H1 (cell line): Measurements from ENCODE around the gene MAP3K13. TPM values are rescaled to one million over a fixed set of nuclear protein-coding genes. Genes with fewer than 3 reads are reported as not detected.

Experiments used
- CTCF ChIA-PET: fragments of 300-600 bp; sonication (Branson Sonifier 250); formaldehyde crosslinking; loops from one replicate; lab custom pipeline; 2021; ENCODE audit not compliant: partially characterized antibody; lab: Charles Lee
- POLR2A ChIA-PET: fragments of 300-600 bp; sonication (Branson Sonifier 250); formaldehyde crosslinking; loops from one replicate; lab custom pipeline; 2021; ENCODE audit warnings: inconsistent platforms; ENCODE audit not compliant: partially characterized antibody; lab: Charles Lee
- DNase-seq, 2 experiments: peaks; one replicate each; pipeline versions ENCODE4 v3.0.0 to v3.0.0-alpha.2; 2010 to 2022; ENCODE audit warnings: low spot score in 2 of 2, low read depth in 1 of 2, mixed read lengths in 1 of 2
- FAIRE-seq: peaks from 2 replicates; lab custom pipeline; 2011; peaks lifted over from hg19 to GRCh38; lab: Jason Lieb, UNC
- H2AFZ ChIP-seq: 2 replicates; pipeline ENCODE4 v1.8.1; 2012; ENCODE audit warnings: low read length, inconsistent platforms
- H2AK5ac ChIP-seq: 2 replicates; pipeline ENCODE4 v1.6.1; 2013; ENCODE audit warnings: low read depth, low read length
- H2BK120ac ChIP-seq: replicated peaks from 2 replicates; pipeline ENCODE3; 2013; ENCODE audit warnings: low read depth, low read length, inconsistent platforms
- H2BK12ac ChIP-seq: 2 replicates; pipeline ENCODE4 v1.6.1; 2013; ENCODE audit warnings: low read depth, low read length
- H2BK15ac ChIP-seq: 2 replicates; pipeline ENCODE4 v1.6.1; 2013; ENCODE audit warnings: low read length
- H2BK20ac ChIP-seq: 2 replicates; pipeline ENCODE4 v1.6.1; 2013; ENCODE audit warnings: low read length
- H2BK5ac ChIP-seq: 2 replicates; pipeline ENCODE4 v1.6.1; 2013; ENCODE audit warnings: low read depth, low read length
- H3K14ac ChIP-seq: 2 replicates; pipeline ENCODE4 v1.6.1; 2013; ENCODE audit warnings: inconsistent platforms; ENCODE audit not compliant: insufficient read length
- H3K18ac ChIP-seq: 2 replicates; pipeline ENCODE4 v1.6.1; 2013; ENCODE audit warnings: low read length; ENCODE audit errors: extremely low read depth
- H3K23ac ChIP-seq: 2 replicates; pipeline ENCODE4 v1.6.1; 2013; ENCODE audit warnings: inconsistent platforms; ENCODE audit not compliant: insufficient read length
- H3K23me2 ChIP-seq: 2 replicates; pipeline ENCODE4 v1.6.1; 2013; ENCODE audit warnings: low read depth, low read length
- H3K27ac ChIP-seq: 2 replicates; pipeline ENCODE4 v1.6.1; 2011; ENCODE audit warnings: low read depth, low read length, inconsistent platforms
- H3K27me3 ChIP-seq, 4 experiments: replicated peaks in 1 of 4; 1 replicate in 1 of 4; 2 replicates in 3 of 4; pipeline versions ENCODE4 v1.6.1 to v1.8.1; 2011 to 2013; ENCODE audit warnings: low read length in 3 of 4, mild to moderate bottlenecking in 3 of 4, inconsistent platforms in 2 of 4, mixed read lengths in 2 of 4, moderate library complexity in 1 of 4; ENCODE audit not compliant: control insufficient read depth in 3 of 4, insufficient read depth in 3 of 4; ENCODE audit errors: extremely low read depth in 1 of 4
- H3K36me3 ChIP-seq, 4 experiments: 2 replicates each; pipeline versions ENCODE4 v1.6.1 to v1.8.1; 2011 to 2013; ENCODE audit warnings: mild to moderate bottlenecking in 4 of 4, low read length in 3 of 4, moderate library complexity in 2 of 4, control low read depth in 1 of 4, inconsistent platforms in 1 of 4; ENCODE audit not compliant: insufficient read depth in 4 of 4, control insufficient read depth in 2 of 4
- H3K4ac ChIP-seq: replicated peaks from 2 replicates; pipeline ENCODE3; 2013; ENCODE audit warnings: low read length, low read depth, mixed read lengths, inconsistent platforms; ENCODE audit not compliant: insufficient read length
- H3K4me1 ChIP-seq, 4 experiments: replicated peaks in 1 of 4; 1 replicate in 1 of 4; 2 replicates in 3 of 4; pipeline versions ENCODE4 v1.6.1 to v1.8.1; 2011 to 2013; ENCODE audit warnings: low read length in 3 of 4, inconsistent platforms in 2 of 4, mixed read lengths in 1 of 4; ENCODE audit not compliant: insufficient read depth in 4 of 4, control insufficient read depth in 3 of 4
- H3K4me2 ChIP-seq, 2 experiments: 2 replicates each; pipeline versions ENCODE4 v1.6.1 to v1.8.1; 2011 to 2013; ENCODE audit warnings: low read depth in 2 of 2, low read length in 2 of 2, control low read depth in 1 of 2, inconsistent platforms in 1 of 2, mild to moderate bottlenecking in 1 of 2; ENCODE audit not compliant: insufficient read depth in 1 of 2
- H3K4me3 ChIP-seq, 4 experiments: fragments of 200-600, 300-600 bp in 1 of 4; sonication (generic), shearing (Covaris generic), sonication (Bioruptor Twin) in 1 of 4; 2 replicates each; pipeline versions ENCODE4 v1.5.1 to v1.8.1; 2011 to 2016; ENCODE audit warnings: low read length in 4 of 4, low read depth in 3 of 4, control low read depth in 2 of 4, inconsistent platforms in 2 of 4, mild to moderate bottlenecking in 2 of 4, mixed read lengths in 1 of 4, moderate library complexity in 1 of 4; ENCODE audit not compliant: insufficient read depth in 2 of 4; ENCODE audit errors: extremely low read depth in 1 of 4
- H3K56ac ChIP-seq: replicated peaks from 2 replicates; pipeline ENCODE3; 2013; ENCODE audit warnings: low read depth, mild to moderate bottlenecking, mixed read lengths, low read length, inconsistent platforms; ENCODE audit not compliant: insufficient read length
- H3K79me1 ChIP-seq: 2 replicates; pipeline ENCODE4 v1.6.1; 2013; ENCODE audit warnings: low read depth, low read length, control low read depth
- H3K79me2 ChIP-seq, 2 experiments: 2 replicates each; pipeline versions ENCODE4 v1.6.1 to v1.8.1; 2012 to 2013; ENCODE audit warnings: low read length in 2 of 2, mild to moderate bottlenecking in 2 of 2, inconsistent platforms in 1 of 2; ENCODE audit not compliant: insufficient read depth in 2 of 2, control insufficient read depth in 1 of 2
- H3K9ac ChIP-seq, 4 experiments: replicated peaks in 1 of 4; 1 replicate in 1 of 4; 2 replicates in 3 of 4; pipeline versions ENCODE4 v1.6.1 to v1.8.1; 2011 to 2013; ENCODE audit warnings: low read depth in 3 of 4, low read length in 3 of 4, control low read depth in 2 of 4, mild to moderate bottlenecking in 2 of 4, moderate library complexity in 2 of 4, inconsistent platforms in 1 of 4; ENCODE audit errors: extremely low read depth in 1 of 4
- H3K9me3 ChIP-seq, 2 experiments: 2 replicates each; pipeline versions ENCODE4 v1.6.1 to v1.8.1; 2012 to 2013; ENCODE audit warnings: mild to moderate bottlenecking in 2 of 2, moderate library complexity in 2 of 2, control low read depth in 1 of 2, inconsistent platforms in 1 of 2, low read depth in 1 of 2, low read length in 1 of 2, mixed read lengths in 1 of 2; ENCODE audit not compliant: insufficient read depth in 2 of 2
- H4K20me1 ChIP-seq, 2 experiments: replicated peaks in 1 of 2; 2 replicates each; pipeline versions ENCODE3 to v1.8.1; 2011 to 2013; ENCODE audit warnings: inconsistent platforms in 2 of 2, low read length in 2 of 2, mild to moderate bottlenecking in 1 of 2; ENCODE audit not compliant: insufficient read depth in 2 of 2, control insufficient read depth in 1 of 2
- H4K5ac ChIP-seq: 2 replicates; pipeline ENCODE4 v1.6.1; 2013; ENCODE audit warnings: low read length, low read depth, mixed read lengths, inconsistent platforms; ENCODE audit not compliant: insufficient read length
- H4K8ac ChIP-seq: 2 replicates; pipeline ENCODE4 v1.8.0; 2013; ENCODE audit warnings: mild to moderate bottlenecking, moderate library complexity, low read length, inconsistent platforms; ENCODE audit not compliant: insufficient read depth; ENCODE audit errors: extremely low read depth
- H4K91ac ChIP-seq: replicated peaks from 2 replicates; pipeline ENCODE3; 2013; ENCODE audit warnings: low read length, mixed read lengths, inconsistent platforms; ENCODE audit not compliant: insufficient read length
- BCL11A ChIP-seq, 2 experiments: IDR thresholded peaks; one replicate each; pipeline ENCODE4 v1.6.1; 2011; ENCODE audit warnings: low read depth in 2 of 2, low read length in 2 of 2, mild to moderate bottlenecking in 2 of 2
- CBX8 ChIP-seq: fragments of 300-800, 300-1000 bp; sonication (generic); IDR thresholded peaks from 2 replicates; pipeline ENCODE4 v1.7.1; 2016; ENCODE audit warnings: low read depth, low read length, borderline replicate concordance
- GABPA ChIP-seq: IDR thresholded peaks from 2 replicates; pipeline ENCODE4 v1.6.1; 2011; ENCODE audit warnings: mild to moderate bottlenecking, low read length, moderate library complexity, borderline replicate concordance; ENCODE audit not compliant: insufficient read depth
- KDM4A ChIP-seq: IDR thresholded peaks from one replicate; pipeline ENCODE4 v1.7.1; 2012; ENCODE audit warnings: low read depth, mild to moderate bottlenecking, moderate library complexity, low read length, inconsistent platforms; ENCODE audit not compliant: severe bottlenecking
- SIN3A ChIP-seq, 2 experiments: IDR thresholded peaks in 1 of 2; conservative IDR thresholded peaks in 1 of 2; 2 replicates each; pipeline ENCODE4 v1.6.1; 2011 to 2012; ENCODE audit warnings: low read length in 2 of 2, improper control_type of control experiment in 1 of 2, low read depth in 1 of 2, mild to moderate bottlenecking in 1 of 2
- SIRT6 ChIP-seq: IDR thresholded peaks from one replicate; pipeline ENCODE4 v1.7.1; 2012; ENCODE audit warnings: low read length, inconsistent platforms
- TCF12 ChIP-seq: IDR thresholded peaks from 2 replicates; pipeline ENCODE4 v1.6.1; 2011; ENCODE audit warnings: low read depth, mild to moderate bottlenecking, low read length
- TEAD4 ChIP-seq: IDR thresholded peaks from 2 replicates; pipeline ENCODE4 v1.6.1; 2012; ENCODE audit warnings: low read depth, low read length, inconsistent platforms, mixed read lengths
- WGBS, 2 experiments: shearing (Covaris generic) in 1 of 2; methylation state at CpG; one replicate each; pipeline versions ENCODE4 v1.1.6 to v1.1.7; 2013 to 2015; ENCODE audit warnings: low lambda C conversion rate in 2 of 2, mixed read lengths in 2 of 2, inconsistent platforms in 1 of 2, low coverage in 1 of 2, missing lambda C conversion rate in 1 of 2; ENCODE audit not compliant: insufficient replicate concordance in 2 of 2, insufficient coverage in 1 of 2, insufficient read length in 1 of 2; ENCODE audit errors: extremely low coverage in 1 of 2, missing lambda C conversion rate in 1 of 2; 5-methylcytosine and 5-hydroxymethylcytosine counted together
- polyA plus RNA-seq, 7 experiments: library from polyadenylated mRNA; depleted of rRNA in 3 of 7; stranded (reverse) in 5 of 7; unstranded in 2 of 7; fragments of >200 nt in 5 of 7; fragments of 200-250 nt in 2 of 7; gene quantifications; 1 replicate in 5 of 7; 2 replicates in 1 of 7; 4 replicates in 1 of 7; pipeline versions ENCODE4 v1.2.1 to v1.2.3, GENCODE V29; 2011 to 2013; ENCODE audit warnings: missing spikeins in 2 of 7, mixed read lengths in 2 of 7
- total RNA-seq: library from RNA; stranded (reverse); fragmentation: NEBNext Ultra II Directional; extraction: Animal tissue kit (Norgen Biotek cat#: 25700); gene quantifications from 2 replicates; pipeline ENCODE4 v1.2.1, GENCODE V29; 2021
- TF ChIP-seq, protein P1 (sequence below): IDR thresholded peaks from 2 replicates; pipeline ENCODE4 v1.6.1; 2011; ENCODE audit warnings: low read length, improper control_type of control experiment
- TF ChIP-seq, protein P2 (sequence below), 3 experiments: IDR thresholded peaks; 1 replicate in 2 of 3; 2 replicates in 1 of 3; pipeline versions ENCODE4 v1.5.1 to v1.6.1; 2011; ENCODE audit warnings: low read length in 3 of 3, mild to moderate bottlenecking in 3 of 3, inconsistent platforms in 2 of 3, low read depth in 1 of 3, moderate library complexity in 1 of 3; ENCODE audit not compliant: insufficient read depth in 1 of 3; ENCODE audit errors: control extremely low read depth in 1 of 3

The MAP3K13 gene
- total and polyA plus RNA-seq, 2 of the 8 experiments (the other 6 are each of a cell fraction or from before 2014, with no cell fraction given), result 6.8 to 17.9 TPM

DNA sequence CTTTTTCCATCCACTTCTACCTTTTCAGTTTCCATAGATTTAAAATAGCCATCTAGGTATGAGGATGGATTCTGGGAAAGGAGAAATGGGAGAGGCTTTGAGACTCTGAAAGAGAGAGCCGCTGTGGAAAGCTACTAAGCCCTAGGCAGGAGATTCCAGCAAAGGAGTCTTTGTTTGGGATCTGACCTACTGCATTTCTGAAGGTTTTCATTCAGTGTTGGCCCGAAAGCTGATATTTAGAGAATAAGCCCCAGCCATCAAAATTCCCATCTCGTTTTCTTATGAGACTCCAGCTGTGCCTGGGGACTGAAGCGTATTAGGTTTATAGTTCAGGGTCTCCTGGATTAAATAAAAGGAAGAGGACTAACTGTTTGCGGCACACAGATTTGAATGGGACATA is 170.0 kb downstream of the MAP3K13 start:
- Histone ChIP-seq H3K23me2 (no peaks in the 10 kb centered on the region), H3K56ac (no peak overlapping the region), H2BK20ac (no peak overlapping the region), H4K8ac (no peak overlapping the region), H4K20me1 (no peaks in the 10 kb centered on the region), H2AFZ (no peak overlapping the region), H3K36me3 (no peaks in the 10 kb centered on the region), H3K4me2 (no peak overlapping the region), H3K4me1 (no peaks in the 10 kb centered on the region), H3K27ac (no peak overlapping the region), H3K27me3 (no peaks in the 10 kb centered on the region), H2BK15ac (no peak overlapping the region), H3K9ac (no peak overlapping the region), H2AK5ac (no peak overlapping the region), H4K91ac (no peak overlapping the region), H2BK120ac (no peak overlapping the region), H2BK5ac (no peak overlapping the region), H3K14ac (no peak overlapping the region), H2BK12ac (no peak overlapping the region), H3K4ac (no peak overlapping the region), H3K79me1 (no peaks in the 10 kb centered on the region), H3K23ac (no peak overlapping the region), H3K9me3 (no peaks in the 10 kb centered on the region), H3K4me3 (no peak overlapping the region), H3K79me2 (no peaks in the 10 kb centered on the region), H4K5ac (no peak overlapping the region), H3K18ac (no peak overlapping the region)
- DNase-seq (no peak), FAIRE-seq (no peak)
- POLR2A ChIA-PET, result interaction anchor here (0.5 kb wide), 1 partner anchor 83 kb away, joined by 3 read pairs; no protein-coding TSS in a partner anchor
- WGBS, 2 experiments, result 68% methylated on average over 5 of the region's 5 CpGs; no CpG with 5 or more reads in 1 of the 2 experiments
- CTCF ChIA-PET, result interaction anchor here (1.8 kb wide), 1 partner anchor 27 kb away, joined by 7 read pairs; no protein-coding TSS in a partner anchor
- TF ChIP-seq CBX8 (no peak), BCL11A (IDR thresholded peaks at IDR 0.05; ENCODE audit: low read depth in 2 of 2, low read length in 2 of 2) (no peak), TEAD4 (no peak), SIN3A (conservative IDR thresholded peaks at IDR 0.05 in 1 of 2, IDR thresholded peaks at IDR 0.05 in 1 of 2; ENCODE audit: low read depth in 1 of 2, low read length in 2 of 2) (no peak), TCF12 (no peak), KDM4A (no peak), GABPA (no peak), SIRT6 (no peak)
- TF ChIP-seq, protein P1, sequence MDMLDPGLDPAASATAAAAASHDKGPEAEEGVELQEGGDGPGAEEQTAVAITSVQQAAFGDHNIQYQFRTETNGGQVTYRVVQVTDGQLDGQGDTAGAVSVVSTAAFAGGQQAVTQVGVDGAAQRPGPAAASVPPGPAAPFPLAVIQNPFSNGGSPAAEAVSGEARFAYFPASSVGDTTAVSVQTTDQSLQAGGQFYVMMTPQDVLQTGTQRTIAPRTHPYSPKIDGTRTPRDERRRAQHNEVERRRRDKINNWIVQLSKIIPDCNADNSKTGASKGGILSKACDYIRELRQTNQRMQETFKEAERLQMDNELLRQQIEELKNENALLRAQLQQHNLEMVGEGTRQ, result no peak
- TF ChIP-seq, protein P2, sequence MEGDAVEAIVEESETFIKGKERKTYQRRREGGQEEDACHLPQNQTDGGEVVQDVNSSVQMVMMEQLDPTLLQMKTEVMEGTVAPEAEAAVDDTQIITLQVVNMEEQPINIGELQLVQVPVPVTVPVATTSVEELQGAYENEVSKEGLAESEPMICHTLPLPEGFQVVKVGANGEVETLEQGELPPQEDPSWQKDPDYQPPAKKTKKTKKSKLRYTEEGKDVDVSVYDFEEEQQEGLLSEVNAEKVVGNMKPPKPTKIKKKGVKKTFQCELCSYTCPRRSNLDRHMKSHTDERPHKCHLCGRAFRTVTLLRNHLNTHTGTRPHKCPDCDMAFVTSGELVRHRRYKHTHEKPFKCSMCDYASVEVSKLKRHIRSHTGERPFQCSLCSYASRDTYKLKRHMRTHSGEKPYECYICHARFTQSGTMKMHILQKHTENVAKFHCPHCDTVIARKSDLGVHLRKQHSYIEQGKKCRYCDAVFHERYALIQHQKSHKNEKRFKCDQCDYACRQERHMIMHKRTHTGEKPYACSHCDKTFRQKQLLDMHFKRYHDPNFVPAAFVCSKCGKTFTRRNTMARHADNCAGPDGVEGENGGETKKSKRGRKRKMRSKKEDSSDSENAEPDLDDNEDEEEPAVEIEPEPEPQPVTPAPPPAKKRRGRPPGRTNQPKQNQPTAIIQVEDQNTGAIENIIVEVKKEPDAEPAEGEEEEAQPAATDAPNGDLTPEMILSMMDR (IDR thresholded peaks at IDR 0.05; ENCODE audit: control extremely low read depth in 1 of 3, insufficient read depth in 1 of 3, low read depth in 1 of 3, low read length in 3 of 3), result no peak
